ENCODE measurements around the gene CMTM5. TPM values are rescaled to one million over a fixed set of nuclear protein-coding genes. Genes with fewer than 3 reads are reported as not detected.

Gene CMTM5
- total and polyA plus RNA-seq, 2 donors (not counting 3 experiments of a cell fraction or from before 2014, with no cell fraction given), result not detected

GRCh38 chr14:23396781-23397407, 20.0 kb downstream of the CMTM5 start:
- FAIRE-seq, result no peak
- no peaks in the 10 kb centered on the region for H3K27me3 ChIP-seq (ENCODE audit: control insufficient read depth in 2 of 2, insufficient read depth in 2 of 2, low read length in 2 of 2)

More at GRCh38 chr14:23396781-23397407, 20.0 kb downstream of the CMTM5 start:
- no peak overlapping the region for H3K9ac ChIP-seq (replicated peaks; ENCODE audit: extremely low read depth, insufficient read depth, low read length)
- H4K20me1 ChIP-seq (replicated peaks; ENCODE audit: control insufficient read depth, extremely low read depth, insufficient read depth, low read length), result no peaks in the 10 kb centered on the region
- H3K36me3 ChIP-seq (ENCODE audit: control insufficient read depth in 2 of 2, extremely low read depth in 1 of 2, insufficient read depth in 2 of 2, low read length in 2 of 2), result no peaks in the 10 kb centered on the region
- no peak overlapping the region for H3K27ac ChIP-seq (ENCODE audit: insufficient read depth, low read depth, low read length)
- H3K9me1 ChIP-seq (replicated peaks; ENCODE audit: control insufficient read depth, extremely low read depth, insufficient read depth, low read length), result no peaks in the 10 kb centered on the region
- no peak overlapping the region for H2AFZ ChIP-seq (ENCODE audit: low read depth, low read length)
- no peak for DNase-seq (ENCODE audit: low read depth, low spot score)
- TF ChIP-seq POLR2A (IDR thresholded peaks at IDR 0.05; ENCODE audit: low read depth, low read length) (no peak), MYC (IDR thresholded peaks at IDR 0.05; ENCODE audit: low read depth, low read length) (no peak), EZH2 (IDR thresholded peaks at IDR 0.05; ENCODE audit: borderline replicate concordance, low read depth, low read length, severe bottlenecking) (no peak), POLR2AphosphoS5 (IDR thresholded peaks at IDR 0.05; ENCODE audit: insufficient read depth, low read depth, low read length) (no peak), FOS (IDR thresholded peaks at IDR 0.05; ENCODE audit: borderline replicate concordance, insufficient read depth, low read length) (no peak), GATA2 (IDR thresholded peaks at IDR 0.05; ENCODE audit: insufficient read depth, insufficient read length, low read depth, low read length) (no peak), JUN (IDR thresholded peaks at IDR 0.05; ENCODE audit: borderline replicate concordance, insufficient read depth, insufficient read length, low read depth) (no peak)
- TF ChIP-seq, protein P1, sequence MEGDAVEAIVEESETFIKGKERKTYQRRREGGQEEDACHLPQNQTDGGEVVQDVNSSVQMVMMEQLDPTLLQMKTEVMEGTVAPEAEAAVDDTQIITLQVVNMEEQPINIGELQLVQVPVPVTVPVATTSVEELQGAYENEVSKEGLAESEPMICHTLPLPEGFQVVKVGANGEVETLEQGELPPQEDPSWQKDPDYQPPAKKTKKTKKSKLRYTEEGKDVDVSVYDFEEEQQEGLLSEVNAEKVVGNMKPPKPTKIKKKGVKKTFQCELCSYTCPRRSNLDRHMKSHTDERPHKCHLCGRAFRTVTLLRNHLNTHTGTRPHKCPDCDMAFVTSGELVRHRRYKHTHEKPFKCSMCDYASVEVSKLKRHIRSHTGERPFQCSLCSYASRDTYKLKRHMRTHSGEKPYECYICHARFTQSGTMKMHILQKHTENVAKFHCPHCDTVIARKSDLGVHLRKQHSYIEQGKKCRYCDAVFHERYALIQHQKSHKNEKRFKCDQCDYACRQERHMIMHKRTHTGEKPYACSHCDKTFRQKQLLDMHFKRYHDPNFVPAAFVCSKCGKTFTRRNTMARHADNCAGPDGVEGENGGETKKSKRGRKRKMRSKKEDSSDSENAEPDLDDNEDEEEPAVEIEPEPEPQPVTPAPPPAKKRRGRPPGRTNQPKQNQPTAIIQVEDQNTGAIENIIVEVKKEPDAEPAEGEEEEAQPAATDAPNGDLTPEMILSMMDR (IDR thresholded peaks at IDR 0.05; ENCODE audit: extremely low read depth in 1 of 2, insufficient read depth in 1 of 2, low read depth in 1 of 2, low read length in 2 of 2), result no peak
- TF ChIP-seq, protein P2, sequence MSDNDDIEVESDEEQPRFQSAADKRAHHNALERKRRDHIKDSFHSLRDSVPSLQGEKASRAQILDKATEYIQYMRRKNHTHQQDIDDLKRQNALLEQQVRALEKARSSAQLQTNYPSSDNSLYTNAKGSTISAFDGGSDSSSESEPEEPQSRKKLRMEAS (IDR thresholded peaks at IDR 0.05; ENCODE audit: insufficient read depth, insufficient read length), result no peak
- BruUV-seq (replicated peaks), result no TSS peak
- no peaks in the 10 kb centered on the region for H3K4me1 ChIP-seq (ENCODE audit: control insufficient read depth, extremely low read depth, insufficient read depth, low read length)
- no peaks in the 10 kb centered on the region for H3K79me2 ChIP-seq (ENCODE audit: control insufficient read depth, insufficient read depth, low read length)
- H3K4me2 ChIP-seq (ENCODE audit: insufficient read depth, low read length), result no peak overlapping the region
- CTCF ChIA-PET, result interaction anchor here (1.3 kb wide), 1 partner anchor 14 kb away, joined by 4 read pairs; no protein-coding TSS in a partner anchor
- H3K9me3 ChIP-seq (replicated peaks; ENCODE audit: control insufficient read depth, insufficient read depth, low read length), result no peaks in the 10 kb centered on the region
- no peak overlapping the region for H3K4me3 ChIP-seq (replicated peaks in 1 of 3; ENCODE audit: insufficient read depth in 1 of 3, low read depth in 1 of 3, low read length in 3 of 3)
- intact Hi-C loops (cut with micrococcal nuclease) (no loop called here), dilution Hi-C loops (cut with MboI; ENCODE audit: extremely low pct_ligation_motif_present, low sequenced_read_pairs) (no loop called here)
- POLR2A ChIA-PET, result no interaction called here
